K562 (cell line): Measurements from ENCODE around the gene NDUFS8. TPM values are rescaled to one million over a fixed set of nuclear protein-coding genes. Genes with fewer than 3 reads are reported as not detected.

Experiments used
- C11orf30 ChIP-seq: fragments of 450-650 bp; IDR thresholded peaks from 2 replicates; pipeline ENCODE4 v1.6.1; 2016; ENCODE audit warnings: low read depth, mild to moderate bottlenecking
- CHD2 ChIP-seq: IDR thresholded peaks from 2 replicates; pipeline ENCODE4 v1.6.1; 2011; ENCODE audit warnings: low read depth, low read length
- E2F4 ChIP-seq: sonication (generic); formaldehyde crosslinking; IDR thresholded peaks from 2 replicates; pipeline ENCODE4 v1.8.0; 2022; ENCODE audit warnings: mild to moderate bottlenecking, low read depth, missing genetic modification reagents
- E4F1 ChIP-seq: fragments of 250-450 bp; sonication (Bioruptor Pico); IDR thresholded peaks from 2 replicates; pipeline ENCODE4 v1.5.0; 2021; ENCODE audit warnings: mild to moderate bottlenecking, borderline replicate concordance
- GATA2 ChIP-seq: sonication (generic); formaldehyde crosslinking; IDR thresholded peaks from 2 replicates; pipeline ENCODE4 v1.4.0; 2020; ENCODE audit warnings: mild to moderate bottlenecking, missing genetic modification reagents
- HDAC3 ChIP-seq: fragments of 450-650 bp; IDR thresholded peaks from 2 replicates; pipeline ENCODE4 v1.6.1; 2018; ENCODE audit warnings: borderline replicate concordance, mild to moderate bottlenecking, moderate library complexity; ENCODE audit not compliant: partially characterized antibody
- HNRNPL ChIP-seq: fragments of 200-400 bp; formaldehyde crosslinking; IDR thresholded peaks from 2 replicates; pipeline ENCODE4 v1.6.1; 2017; ENCODE audit warnings: low read depth, mild to moderate bottlenecking, low read length
- IFI16 ChIP-seq: fragments of 250-450 bp; sonication (Bioruptor Pico); IDR thresholded peaks from 2 replicates; pipeline ENCODE4 v2.1.2; 2022; ENCODE audit warnings: mild to moderate bottlenecking, inconsistent platforms
- KAT7 ChIP-seq: sonication (generic); formaldehyde crosslinking; IDR thresholded peaks from 2 replicates; pipeline ENCODE4 v1.8.0; 2022; ENCODE audit warnings: missing genetic modification reagents, mild to moderate bottlenecking, borderline replicate concordance
- KLF16 ChIP-seq: IDR thresholded peaks from 2 replicates; pipeline ENCODE4 v1.6.1; 2016; ENCODE audit warnings: antibody characterized with exemption
- MLLT1 ChIP-seq, 2 experiments: fragments of 450-650 bp; IDR thresholded peaks; 2 replicates each; pipeline ENCODE4 v1.6.1; 2016
- NFRKB ChIP-seq: fragments of 450-650 bp; IDR thresholded peaks from 2 replicates; pipeline ENCODE4 v1.6.1; 2016; ENCODE audit warnings: low read depth
- PHB2 ChIP-seq: fragments of 450-650 bp; IDR thresholded peaks from 2 replicates; pipeline ENCODE4 v1.6.1; 2017; ENCODE audit warnings: low read depth
- SMARCE1 ChIP-seq: fragments of 450-650 bp; IDR thresholded peaks from 2 replicates; pipeline ENCODE4 v1.7.1; 2016; ENCODE audit warnings: mild to moderate bottlenecking
- THAP12 ChIP-seq: fragments of 250-450 bp; sonication (Bioruptor Pico); IDR thresholded peaks from 2 replicates; pipeline ENCODE4 v1.9.0; 2021; ENCODE audit warnings: mild to moderate bottlenecking, inconsistent platforms
- ZBTB2 ChIP-seq: fragments of 450-650 bp; IDR thresholded peaks from 2 replicates; pipeline ENCODE4 v1.6.1; 2016; ENCODE audit warnings: antibody characterized with exemption
- ZBTB7A ChIP-seq: IDR thresholded peaks from 2 replicates; pipeline ENCODE4 v1.6.1; 2011; ENCODE audit warnings: low read depth, mild to moderate bottlenecking, low read length, moderate library complexity, borderline replicate concordance; ENCODE audit not compliant: control insufficient read depth
- ZNF253 ChIP-seq: fragments of 250-450 bp; sonication (Bioruptor Pico); conservative IDR thresholded peaks from 2 replicates; pipeline ENCODE4 v1.6.1; 2021; ENCODE audit warnings: mild to moderate bottlenecking
- ZNF384 ChIP-seq: IDR thresholded peaks from 2 replicates; pipeline ENCODE4 v1.6.1; 2012; ENCODE audit warnings: low read depth, low read length, improper control_type of control experiment
- ZNF551 ChIP-seq: fragments of 250-450 bp; sonication (Bioruptor Pico); IDR thresholded peaks from 2 replicates; pipeline ENCODE4 v1.5.0; 2021; ENCODE audit warnings: mild to moderate bottlenecking, moderate library complexity
- polyA plus RNA-seq, 8 experiments: library from polyadenylated mRNA; depleted of rRNA in 4 of 8; stranded (reverse) in 5 of 8; unstranded in 3 of 8; fragments of >200 nt; fragmentation: Nextera tagmentation in 2 of 8; fragmentation: Illumina TruSeq in 1 of 8; extraction: Ambion mirVana in 2 of 8; extraction: Trizol in 1 of 8; gene quantifications; 2 replicates each; pipeline versions ENCODE4 v1.2.1 to v1.2.3, GENCODE V29; 2011 to 2014; ENCODE audit warnings: inconsistent platforms in 1 of 8, missing spikeins in 1 of 8
- total RNA-seq, 7 experiments: library from RNA; depleted of rRNA in 6 of 7; stranded (reverse); fragments of >200 nt in 6 of 7; fragmentation: Illumina TruSeq in 2 of 7; extraction: Trizol in 2 of 7; gene quantifications; 2 replicates each; pipeline versions ENCODE4 v1.2.1 to v1.2.3, GENCODE V29; 2011 to 2021; ENCODE audit warnings: low replicate concordance in 1 of 7

Gene NDUFS8
- total and polyA plus RNA-seq, 9 of the 15 experiments (the other 6 are each of a cell fraction or from before 2014, with no cell fraction given): 36.5 to 351 (median 101) TPM

GRCh38 chr11:68009391-68010089, 20.9 kb upstream of the NDUFS8 start (continued):
- TF ChIP-seq CHD2 (no peak), ZBTB7A (0 out of 2 replicates have a peak, but pooled peaks have one; percentile 28), SMARCE1 (peak; percentile 80), NFRKB (no peak), MLLT1 (IDR thresholded peaks at IDR 0.05) (no peak), KAT7 (CRISPR knock-in tag) (no peak), E2F4 (no peak), GATA2 (CRISPR knock-in tag) (peak; percentile 38; the same call in 1 of the 2 replicates), IFI16 (CRISPR knock-in tag) (no peak), HDAC3 (peak; percentile 73), ZNF551 (no peak), C11orf30 (no peak), KLF16 (peak; percentile 33; the same call in 1 of the 2 replicates), HNRNPL (no peak), THAP12 (CRISPR knock-in tag) (no peak), ZNF384 (peak; percentile 93), ZNF253 (CRISPR knock-in tag) (no peak), PHB2 (0 out of 2 replicates have a peak, but pooled peaks have one; percentile 34), ZBTB2 (peak; percentile 13; the same call in 1 of the 2 replicates), E4F1 (CRISPR knock-in tag) (no peak)
